HG03045 (cell line): ENCODE data around the gene GTF3C1.

ENCODE experiments used
- ATAC-seq: cut with Tn5 transposase; IDR thresholded peaks from one replicate; pipeline ENCODE4 v1.9.1; 2021; ENCODE audit warnings: mild to moderate bottlenecking, moderate library complexity; ENCODE audit not compliant: unreplicated experiment

Gene GTF3C1

DNA sequence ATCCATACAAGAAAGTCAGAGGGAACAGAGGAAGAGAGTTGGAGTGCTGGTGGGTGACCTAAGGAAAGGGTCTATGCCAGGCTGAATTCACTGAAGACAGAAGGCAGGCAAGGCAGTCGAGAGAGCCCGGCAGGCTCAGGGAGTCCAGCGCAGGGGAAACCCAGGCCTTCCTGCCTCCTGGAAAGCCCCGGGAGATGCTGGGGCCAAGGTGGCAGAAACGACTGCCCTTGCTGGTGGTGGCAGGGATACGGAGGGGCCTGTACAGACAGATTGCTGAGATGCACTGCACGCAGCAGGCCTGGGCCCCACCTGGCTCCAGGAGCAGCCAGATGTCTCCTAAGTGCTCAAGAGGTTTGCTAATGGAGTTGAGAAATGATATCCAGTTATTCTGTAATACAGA, 59.8 kb downstream of the GTF3C1 start:
- no peak for ATAC-seq

DNA sequence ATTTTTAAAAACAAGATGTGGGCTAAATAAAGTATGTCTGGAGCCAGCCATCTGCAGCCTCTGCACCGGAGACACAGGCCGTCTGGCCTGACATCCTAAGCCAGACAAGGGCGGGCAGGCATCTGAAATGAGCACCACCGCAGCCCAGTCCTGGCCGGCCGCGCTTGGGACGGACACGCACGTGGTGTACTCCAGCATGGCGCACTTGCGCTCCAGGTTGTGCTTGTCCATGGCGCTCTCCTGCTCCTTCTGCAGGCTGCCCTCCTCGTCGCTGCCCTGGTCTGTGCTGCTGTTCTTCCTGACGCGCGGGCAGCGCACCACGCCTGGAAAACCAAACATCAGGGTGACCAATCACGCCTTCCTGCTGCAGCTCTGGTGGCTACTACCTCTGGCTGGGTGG, 60.3 kb downstream of the GTF3C1 start:
- ATAC-seq, result no peak

DNA sequence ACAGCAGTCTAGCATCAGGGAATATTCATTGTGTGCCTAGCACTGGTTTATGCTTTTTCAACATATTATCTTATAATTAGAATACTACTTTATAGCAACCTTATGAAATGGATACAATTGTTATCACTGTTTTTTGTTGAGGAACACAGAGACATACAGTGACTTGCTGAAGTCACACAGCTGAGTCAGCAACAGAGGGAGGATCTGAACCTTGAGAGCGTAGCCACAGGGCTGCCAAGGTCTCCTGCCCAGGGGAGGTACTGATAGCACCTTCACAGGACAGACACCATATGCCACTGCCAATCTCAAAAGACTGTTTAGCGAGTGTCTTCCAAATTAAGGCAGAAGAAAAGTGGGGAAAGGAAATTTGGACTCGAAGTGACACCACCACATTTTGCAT, 63.0 kb downstream of the GTF3C1 start:
- no peak for ATAC-seq

DNA sequence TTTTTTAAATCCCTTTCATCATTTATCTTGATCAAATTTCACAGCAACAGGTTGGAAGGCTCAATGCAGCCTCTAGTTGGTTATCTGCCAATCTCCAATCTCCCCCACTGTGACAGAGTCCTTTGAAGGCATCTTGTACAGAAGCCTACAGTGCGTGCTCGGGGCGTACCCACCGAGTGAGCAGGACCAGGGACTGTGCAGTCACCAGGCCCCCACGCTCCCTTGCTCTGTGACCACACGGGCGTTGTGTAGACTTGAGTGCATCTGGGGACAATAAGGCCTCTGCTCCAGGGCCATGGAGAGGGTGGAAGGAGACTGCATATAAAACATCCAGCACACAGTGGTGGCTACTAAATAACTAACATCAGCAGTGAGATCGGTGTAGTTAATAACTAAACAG, 63.4 kb downstream of the GTF3C1 start:
- ATAC-seq, result no peak

DNA sequence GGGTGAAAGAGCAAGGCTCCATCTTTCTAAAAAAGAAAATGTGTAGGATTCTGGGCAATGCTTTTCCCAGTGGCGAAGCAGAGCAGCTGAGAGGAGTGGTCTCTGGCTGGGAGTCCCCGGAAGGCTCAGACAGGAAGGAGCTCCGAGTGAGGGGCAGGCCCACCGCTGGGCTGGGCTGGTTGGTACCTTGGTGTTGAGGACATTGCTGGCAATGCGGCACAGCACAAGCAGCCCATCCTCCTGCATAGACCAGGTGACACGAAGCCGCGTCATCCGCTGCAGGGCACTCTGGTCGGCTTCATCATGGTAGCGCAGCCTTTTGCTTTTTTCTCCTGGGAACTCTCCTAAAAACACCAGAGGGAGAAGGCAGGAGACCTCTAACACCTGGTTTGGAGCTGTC, 63.9 kb downstream of the GTF3C1 start:
- ATAC-seq, result no peak

DNA sequence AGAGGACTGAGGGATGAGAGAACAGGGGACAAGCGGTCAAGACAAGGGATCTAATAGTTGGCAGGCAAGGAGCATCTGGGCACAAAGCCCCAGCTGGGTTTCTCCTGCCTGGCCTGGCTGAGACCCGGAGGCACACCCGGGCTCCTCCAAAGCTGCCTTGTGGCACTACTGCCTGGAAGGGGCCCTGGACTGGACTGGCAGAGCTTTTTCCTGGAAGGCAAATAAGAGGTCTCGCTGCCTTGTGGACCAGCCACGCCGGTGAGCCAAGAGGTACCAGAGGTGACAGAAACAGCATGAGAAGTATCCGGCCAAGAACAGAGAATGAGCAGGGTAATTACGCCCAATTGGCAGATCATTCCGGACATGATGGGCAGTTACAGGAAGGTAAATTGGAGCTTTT, 64.6 kb downstream of the GTF3C1 start:
- ATAC-seq, result no peak

DNA sequence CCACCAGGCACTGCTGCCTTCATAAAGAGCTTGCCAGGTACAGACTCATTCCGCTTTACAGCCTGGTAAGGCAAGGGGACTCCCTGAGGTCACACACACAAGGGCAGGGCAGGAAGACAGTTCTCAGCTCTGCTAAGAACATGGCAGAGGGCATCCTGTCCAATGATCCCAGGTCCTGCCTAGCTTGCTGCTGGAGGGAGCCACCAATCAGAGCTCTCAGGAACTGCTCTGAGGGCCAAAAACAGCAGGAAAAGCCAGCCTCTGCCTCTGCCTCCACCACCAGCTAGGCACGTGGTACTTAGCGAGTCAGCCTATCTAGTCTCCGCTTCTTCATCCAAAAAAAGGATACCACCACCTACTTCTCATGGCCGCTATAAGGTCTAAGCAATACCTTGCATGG, 66.1 kb downstream of the GTF3C1 start:
- ATAC-seq, result no peak

DNA sequence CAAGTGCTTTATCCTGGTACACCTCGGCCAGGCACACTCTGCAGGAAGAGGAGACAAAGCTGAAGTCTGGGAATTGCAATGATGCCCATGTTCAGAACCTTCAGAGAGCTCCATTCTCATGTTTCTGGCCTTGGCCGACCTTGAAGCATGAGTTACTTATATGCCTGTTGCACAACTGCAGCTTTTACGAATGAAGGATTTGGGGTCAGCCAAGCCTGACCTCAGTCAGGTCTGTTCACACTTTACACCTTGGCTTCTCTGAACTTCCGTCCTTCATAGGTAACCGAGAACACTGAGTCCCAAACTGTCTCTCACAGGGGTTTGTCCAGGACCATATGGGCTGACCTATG, 66.7 kb downstream of the GTF3C1 start:
- no peak for ATAC-seq

DNA sequence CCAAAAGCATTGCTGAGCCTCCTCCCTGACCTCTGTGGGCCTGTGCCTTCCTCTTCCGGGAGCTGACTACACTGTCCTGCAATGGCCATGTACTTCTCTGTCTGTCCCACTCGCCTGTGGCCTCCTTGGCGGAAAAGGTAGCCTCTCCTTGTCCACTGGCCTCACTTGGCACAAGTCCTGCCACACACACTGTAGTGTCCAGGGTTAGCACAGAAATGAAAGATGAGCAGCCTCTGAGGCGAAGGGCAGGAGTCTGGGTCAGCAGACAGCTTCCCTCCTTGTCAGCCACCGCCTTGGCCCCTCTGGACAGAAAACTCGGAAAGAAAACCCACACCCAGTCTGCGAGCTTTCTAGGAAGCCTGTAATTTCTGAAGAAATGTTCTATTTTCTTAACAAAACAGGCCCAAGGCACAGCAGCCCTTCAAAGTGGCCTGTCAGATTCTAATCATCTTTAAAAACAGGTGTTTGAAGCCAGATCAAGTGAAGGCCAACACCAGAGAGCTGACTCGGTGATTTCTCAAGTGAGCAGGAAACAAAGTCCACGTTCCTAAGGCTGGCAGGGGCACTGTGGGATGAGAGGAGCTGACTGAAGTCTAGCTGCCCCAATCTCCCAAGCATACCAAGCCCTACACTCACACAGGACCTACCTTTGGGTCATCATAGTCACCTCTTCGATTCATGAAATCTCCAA, 67.2 kb downstream of the GTF3C1 start:
- no peak for ATAC-seq

DNA sequence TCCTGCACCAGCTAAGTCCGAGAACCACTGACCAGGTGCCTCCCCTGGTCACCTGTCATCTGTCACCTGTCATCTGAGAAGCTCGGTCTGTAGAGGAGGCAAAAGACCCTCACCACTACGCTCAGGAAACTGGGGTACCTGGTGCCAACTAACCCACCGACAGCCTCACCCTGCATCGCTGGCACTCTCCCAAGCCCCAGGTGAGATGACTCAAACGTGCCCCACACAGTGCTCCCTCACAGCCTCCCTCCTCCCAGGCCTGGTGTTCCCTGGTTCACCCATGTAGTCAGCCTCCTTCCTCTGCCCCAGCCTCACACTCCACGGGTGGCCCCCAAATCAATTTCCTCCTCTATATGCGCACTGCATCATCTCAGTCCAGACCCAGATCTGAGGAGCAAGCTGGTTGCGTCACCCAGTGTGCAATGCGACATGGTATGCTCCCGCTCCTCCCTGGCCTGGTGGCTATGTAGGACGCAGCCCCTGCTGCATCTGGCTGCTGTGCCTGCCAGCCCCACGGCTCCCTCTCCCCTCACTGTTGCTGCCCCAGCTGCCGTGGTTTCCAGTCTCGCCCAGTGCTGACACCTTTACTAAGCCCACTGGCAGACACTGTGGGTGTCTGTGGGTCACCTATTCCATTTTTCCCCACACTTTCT, 68.3 kb downstream of the GTF3C1 start:
- no peak for ATAC-seq

DNA sequence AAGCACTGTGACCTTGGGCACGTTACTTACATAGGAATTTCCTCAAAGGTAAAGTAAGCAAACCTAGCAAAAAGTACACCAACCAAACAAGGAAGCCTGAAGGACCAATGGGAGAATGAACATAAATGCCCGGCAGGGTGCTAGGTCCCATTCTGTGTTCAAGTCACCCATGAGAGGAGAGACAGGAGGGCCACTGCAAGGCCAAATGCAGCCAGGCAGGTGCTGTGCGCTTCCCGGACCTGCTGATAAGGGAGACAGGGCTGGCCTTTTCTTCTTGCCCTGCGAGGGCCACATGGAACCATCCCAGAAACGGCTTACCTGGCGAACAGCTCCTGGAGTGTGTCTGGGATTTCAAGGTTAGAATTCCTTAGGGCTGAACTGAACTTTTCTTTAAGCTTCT, 69.0 kb downstream of the GTF3C1 start:
- ATAC-seq, result no peak

DNA sequence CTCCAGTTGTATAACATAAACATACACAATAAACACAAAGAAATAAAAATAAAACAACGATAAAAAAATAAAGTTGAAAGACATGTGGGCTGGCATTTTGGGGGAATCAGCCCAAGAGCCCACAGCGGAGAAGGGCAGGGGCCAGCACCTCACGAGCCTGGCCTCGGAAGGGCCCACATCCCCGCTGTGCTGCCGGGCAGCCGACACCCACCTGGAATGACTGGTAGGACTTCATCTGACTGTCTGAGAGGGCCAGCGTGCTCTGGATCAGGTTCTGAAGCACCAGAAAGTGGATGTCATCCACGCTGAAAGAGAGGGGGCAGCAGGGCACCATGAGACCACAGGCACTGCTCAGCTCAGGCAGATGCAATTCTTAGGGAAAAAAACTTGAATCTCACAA, 73.5 kb downstream of the GTF3C1 start:
- ATAC-seq, result no peak

DNA sequence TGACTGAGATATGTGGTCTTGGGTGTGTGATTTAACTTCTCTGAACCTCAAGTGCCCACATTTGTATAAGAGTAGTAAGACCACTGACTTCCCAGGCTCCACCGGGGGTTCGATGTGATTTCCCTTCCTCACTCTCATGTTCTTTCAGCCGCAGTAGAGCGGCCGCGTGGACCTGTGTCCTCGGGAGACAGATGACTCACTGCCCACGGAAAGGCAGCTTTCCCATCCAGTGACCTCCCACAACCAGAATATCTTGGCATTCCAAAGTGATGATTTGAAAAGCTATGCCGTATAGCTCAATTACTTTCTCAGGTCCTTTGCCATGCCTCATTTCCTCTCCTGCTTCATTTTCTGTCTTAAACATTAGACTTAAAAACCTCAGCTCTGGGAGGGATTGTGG, 74.2 kb downstream of the GTF3C1 start:
- no peak for ATAC-seq

DNA sequence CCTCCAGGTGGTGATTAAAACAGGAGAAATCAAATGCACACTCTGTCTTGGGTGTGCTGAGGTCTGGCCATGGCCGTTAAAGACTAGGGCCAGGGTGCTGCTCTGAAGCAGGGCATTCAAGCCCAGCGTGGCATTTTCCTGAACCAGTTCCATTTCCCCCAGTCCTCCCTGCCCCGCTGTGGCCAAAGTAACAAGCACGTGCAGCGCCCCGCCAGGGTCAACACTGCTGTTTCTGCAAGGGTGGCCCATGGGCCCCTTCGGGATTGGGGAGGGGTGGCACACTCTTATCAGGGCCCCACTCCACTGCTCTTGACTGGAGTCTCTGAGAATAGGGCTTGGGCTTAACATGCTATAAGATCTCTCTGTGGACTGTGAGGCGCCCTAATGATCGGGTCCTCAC, 74.8 kb downstream of the GTF3C1 start:
- ATAC-seq, result no peak

DNA sequence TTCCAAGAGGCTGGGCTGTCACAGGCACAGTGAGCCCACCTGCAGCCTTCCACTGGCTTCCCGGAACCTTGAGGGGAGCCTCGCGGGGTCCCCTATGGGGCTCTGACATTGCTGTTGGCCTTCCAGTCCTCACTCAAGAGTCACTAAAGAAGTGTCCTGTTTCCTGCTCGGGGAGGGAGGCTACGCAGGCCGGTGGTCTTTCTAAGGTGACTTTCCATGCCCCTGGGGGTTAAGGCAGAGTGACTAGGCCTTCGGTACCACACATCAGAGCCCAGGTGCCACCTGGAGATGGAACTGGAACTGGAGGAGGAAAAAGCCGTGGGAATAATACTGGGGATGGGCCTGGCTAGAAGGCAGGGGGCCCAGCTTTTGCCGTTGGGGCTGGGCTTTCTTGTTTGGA, 75.7 kb downstream of the GTF3C1 start:
- ATAC-seq, result no peak

DNA sequence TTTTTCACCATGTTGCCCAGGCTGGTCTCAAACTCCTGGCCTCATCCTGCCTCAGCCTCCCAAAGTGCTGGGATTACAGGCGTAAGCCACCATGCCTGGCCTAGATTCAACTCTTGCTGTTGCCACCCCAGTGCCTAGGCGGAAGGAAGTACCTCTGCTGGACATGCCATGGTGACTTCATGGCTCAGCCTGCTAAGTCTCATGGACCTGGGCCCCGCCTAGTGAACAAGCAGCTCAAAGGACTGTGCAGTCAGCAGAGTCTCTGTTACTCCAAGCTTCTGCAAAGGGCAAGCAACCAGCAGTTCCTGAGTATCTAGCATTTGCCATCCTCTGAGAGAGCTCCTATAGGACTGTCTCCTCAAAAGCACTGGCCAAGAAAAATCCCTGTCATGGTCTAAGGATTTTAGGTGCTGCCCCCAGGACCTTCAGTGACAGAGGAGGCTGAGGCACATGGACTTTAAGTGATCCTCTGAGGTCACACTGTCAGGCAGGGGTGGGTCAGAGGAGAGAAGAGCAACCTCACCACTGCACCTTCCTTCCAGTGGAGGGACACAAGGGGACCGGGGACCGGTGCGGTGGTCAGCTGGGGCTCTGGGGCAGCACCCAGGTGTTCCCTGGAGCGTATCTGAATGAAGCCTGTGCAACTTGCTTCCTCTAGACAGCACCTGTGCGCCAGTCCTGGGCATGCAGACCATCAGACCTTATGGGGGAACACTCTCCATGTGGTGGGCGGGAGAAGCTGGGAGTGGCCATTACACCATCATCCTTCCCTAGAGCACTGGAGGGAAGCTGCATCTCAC, 76.4 kb downstream of the GTF3C1 start:
- ATAC-seq, result no peak

DNA sequence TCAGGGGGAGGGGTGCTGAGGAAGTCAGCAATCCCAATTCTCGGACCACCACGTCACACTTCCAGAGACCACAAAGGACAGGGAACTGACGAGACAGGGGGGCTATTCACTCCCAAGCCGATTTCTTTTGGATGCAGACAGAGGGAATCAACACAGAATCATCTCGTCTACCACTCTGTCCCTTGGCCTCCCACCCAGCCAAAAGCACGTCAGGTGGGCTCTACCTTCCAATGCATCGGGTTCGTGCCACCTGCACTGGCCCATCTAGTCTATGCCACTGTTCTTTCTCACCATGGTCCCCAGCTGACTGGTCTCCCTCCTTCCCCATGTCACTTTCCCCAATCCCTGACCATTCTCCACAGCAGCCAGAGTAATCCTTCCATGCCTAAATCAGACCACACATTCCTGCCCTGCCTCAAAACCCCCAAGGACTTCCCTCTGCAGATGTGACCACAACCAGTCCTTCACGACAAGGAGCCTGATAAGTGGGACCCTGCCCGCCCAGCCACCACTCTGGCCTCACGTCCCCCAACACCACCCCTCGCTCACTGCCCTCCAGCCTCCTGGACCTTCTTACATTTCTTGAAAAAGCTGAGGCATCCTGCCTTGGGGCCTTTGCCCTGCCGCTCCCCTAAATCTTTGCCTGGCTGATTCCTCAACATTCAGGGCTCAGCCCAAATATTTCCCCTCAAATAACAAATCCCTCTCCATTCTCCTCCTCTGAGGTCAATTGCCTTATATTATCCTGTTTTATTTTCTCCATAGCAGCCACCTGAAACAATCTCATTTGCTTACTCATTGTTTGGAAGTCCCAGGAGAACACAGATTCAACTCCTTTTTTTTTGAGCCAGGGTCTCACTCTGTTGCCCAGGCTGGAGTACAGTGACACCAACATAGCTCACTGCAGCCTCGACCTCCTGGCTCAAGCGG, 77.4 kb downstream of the GTF3C1 start:
- ATAC-seq, result no peak

DNA sequence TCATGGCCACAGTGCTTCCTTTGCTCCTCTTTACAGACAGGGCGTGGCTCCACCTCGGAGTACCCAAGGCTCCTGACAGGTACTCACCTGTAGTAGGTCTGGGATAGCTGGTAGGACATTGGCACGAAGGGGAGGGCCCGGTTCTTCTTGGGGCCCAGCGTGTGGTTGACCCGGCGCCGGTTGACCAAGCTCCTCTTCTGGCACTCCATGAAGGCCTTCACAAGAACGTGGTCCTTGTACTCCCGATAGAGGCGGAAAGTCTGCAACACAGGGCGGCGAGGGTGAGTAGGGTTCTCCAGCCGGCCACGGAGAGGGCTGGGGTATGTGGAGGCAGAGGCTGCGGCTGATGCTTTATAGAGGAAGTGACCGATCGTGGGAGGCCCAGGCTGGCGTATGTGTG, 78.1 kb downstream of the GTF3C1 start:
- ATAC-seq, result no peak

DNA sequence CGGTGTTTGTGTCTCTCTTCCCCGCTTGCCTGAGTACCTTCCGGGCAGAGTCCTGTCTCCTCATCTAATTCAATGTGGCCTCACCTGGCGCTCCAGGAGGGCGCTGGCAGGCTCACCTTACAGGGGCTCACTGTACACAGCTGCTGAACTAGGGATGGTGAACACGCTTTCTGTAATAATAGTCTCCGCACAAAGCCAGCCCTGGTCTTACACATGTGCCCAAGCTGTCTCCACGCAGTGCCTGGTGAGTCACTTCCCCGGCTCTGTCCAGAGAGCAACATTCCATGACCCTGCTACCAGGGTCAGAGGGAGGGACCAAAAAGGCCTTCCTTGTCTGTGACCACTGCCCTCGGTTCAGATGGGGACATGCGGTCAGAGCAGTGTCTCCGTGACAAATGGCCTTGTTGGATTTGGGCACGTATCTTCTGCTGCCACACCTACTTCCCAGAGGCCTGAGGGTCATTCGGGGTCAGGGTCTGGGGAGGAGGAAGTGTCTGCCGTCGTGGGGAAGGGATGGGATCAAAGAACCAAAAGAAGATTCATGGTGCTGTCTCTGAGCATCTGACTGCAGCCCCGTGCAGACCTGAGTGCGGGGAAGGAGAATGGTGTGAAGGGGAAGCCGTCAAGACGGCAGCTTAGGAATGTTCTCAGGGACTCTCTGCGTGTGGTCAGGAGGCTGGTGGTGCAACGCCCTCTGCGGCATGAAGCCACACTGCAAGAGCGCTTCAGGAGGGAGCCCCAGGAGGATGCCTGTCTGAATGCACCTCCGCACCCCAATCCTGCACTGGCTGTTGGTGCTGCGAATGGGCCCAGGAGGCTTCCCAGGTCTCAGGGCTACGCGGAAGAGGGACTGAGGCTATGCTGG, 78.9 kb downstream of the GTF3C1 start:
- no peak for ATAC-seq

DNA sequence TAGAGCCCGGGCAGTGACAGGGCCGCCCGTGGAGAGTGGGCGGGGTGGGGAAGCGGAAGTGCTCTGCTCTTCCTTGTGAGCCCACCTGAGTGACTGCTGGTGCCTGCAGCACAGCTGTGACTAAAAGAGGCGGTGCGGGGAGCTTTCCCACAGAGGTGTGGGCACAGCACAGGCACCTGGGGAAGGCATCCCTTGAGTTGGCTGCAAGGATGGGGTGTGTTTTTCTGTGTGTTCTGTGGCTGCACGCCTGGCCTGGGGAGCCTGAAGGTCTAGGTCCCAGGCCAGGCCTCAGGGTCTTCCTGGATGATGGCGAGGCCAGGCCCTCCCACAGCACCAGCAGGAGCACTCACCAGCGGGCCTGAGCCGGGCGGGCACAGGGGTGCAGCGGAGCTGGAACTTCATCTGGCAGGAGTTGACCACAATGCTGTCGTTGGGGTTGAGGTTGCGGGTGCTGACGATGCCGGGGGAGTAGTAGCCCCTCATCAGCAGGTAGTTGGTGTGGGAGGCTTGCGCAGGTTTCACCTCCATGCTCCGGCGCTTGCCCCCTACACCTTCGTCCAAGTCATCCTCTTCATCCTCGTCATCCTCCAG, 80.7 kb downstream of the GTF3C1 start:
- ATAC-seq, result no peak
